DND-41 (cell line): ENCODE data around the gene NACA.

Experiments
- CTCF ChIP-seq: IDR thresholded peaks from 2 replicates; pipeline ENCODE4 v1.5.1; 2012; ENCODE audit warnings: borderline replicate concordance, low read length, moderate library complexity, mild to moderate bottlenecking; ENCODE audit not compliant: poor library complexity, severe bottlenecking; ENCODE audit errors: extremely low read depth
- EZH2 ChIP-seq: IDR thresholded peaks from 3 replicates; pipeline ENCODE4 v1.6.1; 2012; ENCODE audit warnings: borderline replicate concordance, low read depth, mild to moderate bottlenecking, moderate library complexity, low read length, inconsistent platforms; ENCODE audit not compliant: severe bottlenecking

- TF ChIP-seq CTCF (no peak), EZH2 (no peak)
Measured at GRCh38 chr12:56721216-56721615, 3.9 kb downstream of the NACA start.
